ENCODE measurements around the gene SAV1. TPM values are rescaled to one million over a fixed set of nuclear protein-coding genes. Genes with fewer than 3 reads are reported as not detected.

Gene SAV1
- total and polyA plus RNA-seq, 2 experiments from 2014 or later: 74.2 to 82.8 TPM

GRCh38 chr14:50675597-50675996 lies 7.5 kb upstream of the SAV1 start:
- ATAC-seq (no peak), DNase-seq (ENCODE audit: low spot score) (peak; percentile 29)
- Histone ChIP-seq H4K20me1 (replicated peaks; ENCODE audit: insufficient read depth) (no peaks in the 10 kb centered on the region), H3K27ac (ENCODE audit: low read depth) (no peak overlapping the region), H3K79me2 (replicated peaks; ENCODE audit: insufficient read depth) (no peaks in the 10 kb centered on the region), H3K36me3 (ENCODE audit: insufficient read depth) (no peaks in the 10 kb centered on the region), H3K4me2 (no peak overlapping the region), H3K9me2 (ENCODE audit: insufficient read depth) (no peaks in the 10 kb centered on the region), H3F3A (replicated peaks; ENCODE audit: low read depth) (no peaks in the 10 kb centered on the region), H3K4me1 (ENCODE audit: insufficient read depth) (peaks cover 9% of the 10 kb centered on the region), H3K27me3 (ENCODE audit: insufficient read depth) (no peaks in the 10 kb centered on the region), H3K4me3 (no peak overlapping the region), H2AFZ (no peak overlapping the region)
- Mint-ChIP-seq H3K36me3 (ENCODE audit: low read depth) (no peaks in the 10 kb centered on the region), H3K9me3 (no peaks in the 10 kb centered on the region), H3K4me1 (peaks cover 6% of the 10 kb centered on the region), H3K27ac (no peak overlapping the region), H3K4me3 (no peak overlapping the region), H3K27me3 (ENCODE audit: insufficient read depth, low read depth, poor library complexity) (peaks cover 2% of the 10 kb centered on the region)
- TF ChIP-seq ETS1 (IDR thresholded peaks at IDR 0.05) (no peak), ZNF114 (CRISPR knock-in tag; IDR thresholded peaks at IDR 0.05) (no peak), ZNF331 (CRISPR knock-in tag; IDR thresholded peaks at IDR 0.05; ENCODE audit: low read depth) (no peak), EZH2phosphoT487 (IDR thresholded peaks at IDR 0.05; ENCODE audit: unreplicated experiment) (no peak), ZNF462 (CRISPR knock-in tag; IDR thresholded peaks at IDR 0.05) (no peak), NANOG (IDR thresholded peaks at IDR 0.05; ENCODE audit: borderline replicate concordance) (no peak), JUNB (IDR thresholded peaks at IDR 0.05; ENCODE audit: unreplicated experiment) (no peak), STAT1 (IDR thresholded peaks at IDR 0.05; ENCODE audit: unreplicated experiment) (no peak), CREB1 (CRISPR knock-in tag; IDR thresholded peaks at IDR 0.05; ENCODE audit: low read depth) (no peak), REST (IDR thresholded peaks at IDR 0.05; ENCODE audit: unreplicated experiment) (no peak), CTCF (conservative IDR thresholded peaks at IDR 0.05; ENCODE audit: low read depth in 2 of 2) (no peak), EZH2 (IDR thresholded peaks at IDR 0.05; ENCODE audit: low read depth, unreplicated experiment) (no peak), POLR2AphosphoS5 (IDR thresholded peaks at IDR 0.05; ENCODE audit: low read depth) (no peak)

All from GM23338 (cell line).